GM23338 (cell line): Measurements from ENCODE around the gene CD163L1. TPM values are rescaled to one million over a fixed set of nuclear protein-coding genes. Genes with fewer than 3 reads are reported as not detected.
A peak's percentile ranks its signal among the peaks of the same experiment; 100 is the strongest.

ENCODE experiments used
- ATAC-seq: fragments of 200-7000 bp; cut with Tn5 transposase; 3 replicates; pipeline ENCODE4 v1.9.1; 2020
- DNase-seq: peaks from one replicate; pipeline ENCODE4 v3.0.0-alpha.2; 2015; ENCODE audit warnings: low spot score
- H2AFZ ChIP-seq: fragments of 200-600 bp; sonication (generic); 2 replicates; pipeline ENCODE4 v1.8.0; 2016; ENCODE audit warnings: antibody characterized with exemption, mild to moderate bottlenecking, moderate library complexity
- H3F3A ChIP-seq: fragments of 200-600 bp; sonication (generic); replicated peaks from 2 replicates; pipeline ENCODE4 v1.8.0; 2017; ENCODE audit warnings: antibody characterized with exemption, mixed run types, low read depth
- H3K27ac ChIP-seq: fragments of 200-600 bp; sonication (generic); 2 replicates; pipeline ENCODE4 v1.6.1; 2016; ENCODE audit warnings: low read depth
- H3K27me3 ChIP-seq: fragments of 200-600 bp; sonication (generic); 2 replicates; pipeline ENCODE4 v1.8.0; 2016; ENCODE audit warnings: mild to moderate bottlenecking, mixed run types, moderate library complexity; ENCODE audit not compliant: insufficient read depth
- H3K36me3 ChIP-seq: fragments of 200-600 bp; sonication (generic); 2 replicates; pipeline ENCODE4 v1.8.0; 2016; ENCODE audit warnings: mild to moderate bottlenecking; ENCODE audit not compliant: insufficient read depth
- H3K4me1 ChIP-seq: fragments of 200-600 bp; sonication (generic); 2 replicates; pipeline ENCODE4 v1.8.0; 2016; ENCODE audit warnings: mild to moderate bottlenecking, moderate library complexity; ENCODE audit not compliant: insufficient read depth
- H3K4me2 ChIP-seq: fragments of 200-600 bp; sonication (generic); 2 replicates; pipeline ENCODE4 v1.7.1; 2017; ENCODE audit warnings: mixed run types
- H3K4me3 ChIP-seq: fragments of 200-600 bp; sonication (generic); 2 replicates; pipeline ENCODE4 v1.6.1; 2016; ENCODE audit warnings: mixed run types
- H3K79me2 ChIP-seq: fragments of 200-600 bp; sonication (generic); replicated peaks from 2 replicates; pipeline ENCODE4 v1.8.0; 2017; ENCODE audit warnings: mild to moderate bottlenecking; ENCODE audit not compliant: insufficient read depth
- H3K9me2 ChIP-seq: fragments of 200-600 bp; sonication (generic); 2 replicates; pipeline ENCODE4 v1.8.0; 2017; ENCODE audit not compliant: insufficient read depth
- H4K20me1 ChIP-seq: fragments of 200-600 bp; sonication (generic); replicated peaks from 2 replicates; pipeline ENCODE4 v1.8.0; 2017; ENCODE audit warnings: mild to moderate bottlenecking; ENCODE audit not compliant: insufficient read depth
- H3K27ac Mint-ChIP-seq: 2 replicates; pipeline ENCODE4 v1.8.0; 2020; ENCODE audit warnings: inconsistent platforms, mild to moderate bottlenecking, moderate library complexity, mixed read lengths
- H3K27me3 Mint-ChIP-seq: 3 replicates; pipeline ENCODE4 v1.8.0; 2022; ENCODE audit warnings: low read depth, mild to moderate bottlenecking, moderate library complexity, mixed read lengths, inconsistent platforms; ENCODE audit not compliant: insufficient read depth, poor library complexity
- H3K36me3 Mint-ChIP-seq: 3 replicates; pipeline ENCODE4 v1.8.0; 2021; ENCODE audit warnings: low read depth, mild to moderate bottlenecking, inconsistent platforms, moderate library complexity, mixed read lengths
- H3K4me1 Mint-ChIP-seq: 3 replicates; pipeline ENCODE4 v1.8.0; 2020; ENCODE audit warnings: mild to moderate bottlenecking, inconsistent platforms, mixed read lengths
- H3K4me3 Mint-ChIP-seq: 3 replicates; pipeline ENCODE4 v1.8.0; 2021; ENCODE audit warnings: moderate library complexity, mild to moderate bottlenecking, inconsistent platforms, mixed read lengths
- H3K9me3 Mint-ChIP-seq: 3 replicates; pipeline ENCODE4 v1.8.0; 2020; ENCODE audit warnings: moderate library complexity, mild to moderate bottlenecking, inconsistent platforms, mixed read lengths
- CREB1 ChIP-seq: fragments of 250-450 bp; sonication (Bioruptor Pico); IDR thresholded peaks from 2 replicates; pipeline ENCODE4 v1.5.0; 2020; ENCODE audit warnings: low read depth, mild to moderate bottlenecking, moderate library complexity
- JUNB ChIP-seq: IDR thresholded peaks from one replicate; pipeline ENCODE4 v1.6.1; 2016; ENCODE audit warnings: antibody characterized with exemption; ENCODE audit not compliant: unreplicated experiment
- NANOG ChIP-seq: IDR thresholded peaks from 2 replicates; pipeline ENCODE4 v1.6.1; 2016; ENCODE audit warnings: antibody characterized with exemption, borderline replicate concordance
- STAT1 ChIP-seq: IDR thresholded peaks from one replicate; pipeline ENCODE4 v1.6.1; 2016; ENCODE audit warnings: antibody characterized with exemption; ENCODE audit not compliant: unreplicated experiment
- polyA plus RNA-seq: library from polyadenylated mRNA; unstranded; fragments of >200 nt; fragmentation: Nextera tagmentation; extraction: Ambion mirVana; gene quantifications from 2 replicates; pipeline ENCODE4 v1.2.1, GENCODE V29; 2016
- total RNA-seq: library from RNA; depleted of rRNA; stranded (reverse); fragments of >200 nt; shearing (Covaris generic); gene quantifications from 2 replicates; pipeline ENCODE4 v1.2.3, GENCODE V29; 2014
- TF ChIP-seq, protein P1 (sequence below), 2 experiments: fragments of 200-600 bp in 1 of 2; sonication (generic) in 1 of 2; conservative IDR thresholded peaks; 2 replicates each; pipeline versions ENCODE4 v1.5.1 to v1.6.1; 2016 to 2017; ENCODE audit warnings: antibody characterized with exemption in 2 of 2, low read depth in 2 of 2, mild to moderate bottlenecking in 2 of 2, moderate library complexity in 1 of 2
- TF ChIP-seq, protein P2 (sequence below): fragments of 250-450 bp; sonication (Bioruptor Pico); IDR thresholded peaks from 2 replicates; pipeline ENCODE4 v1.5.0; 2020; ENCODE audit warnings: mild to moderate bottlenecking, moderate library complexity

Gene CD163L1
- total and polyA plus RNA-seq, 2 experiments from 2014 or later = 0.14 to 0.36 TPM

DNA sequence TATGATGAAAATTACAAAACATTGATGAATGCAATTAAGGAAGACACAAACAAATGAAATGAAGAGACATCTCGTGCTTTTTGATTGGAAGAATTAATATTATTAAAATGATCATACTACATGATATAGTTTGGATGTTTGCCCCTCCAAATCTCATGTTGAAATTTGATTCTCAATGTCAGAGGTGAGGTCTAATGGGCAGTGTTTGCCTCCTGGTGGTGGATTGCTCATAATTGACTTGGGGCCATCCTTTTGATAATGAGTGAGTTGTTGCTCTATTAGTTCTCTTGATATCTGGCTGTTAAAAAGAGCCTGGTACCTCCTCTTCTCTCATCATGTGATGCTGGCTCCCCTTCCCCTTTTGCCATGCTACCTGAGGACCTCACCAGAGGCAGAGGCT lies 56.7 kb downstream of the CD163L1 start:
- Mint-ChIP-seq H3K4me3 (no peak overlapping the region), H3K36me3 (no peaks in the 10 kb centered on the region)

More for the DNA sequence above, 56.7 kb downstream of the CD163L1 start:
- H2AFZ ChIP-seq = no peak overlapping the region
- TF ChIP-seq, protein P1, sequence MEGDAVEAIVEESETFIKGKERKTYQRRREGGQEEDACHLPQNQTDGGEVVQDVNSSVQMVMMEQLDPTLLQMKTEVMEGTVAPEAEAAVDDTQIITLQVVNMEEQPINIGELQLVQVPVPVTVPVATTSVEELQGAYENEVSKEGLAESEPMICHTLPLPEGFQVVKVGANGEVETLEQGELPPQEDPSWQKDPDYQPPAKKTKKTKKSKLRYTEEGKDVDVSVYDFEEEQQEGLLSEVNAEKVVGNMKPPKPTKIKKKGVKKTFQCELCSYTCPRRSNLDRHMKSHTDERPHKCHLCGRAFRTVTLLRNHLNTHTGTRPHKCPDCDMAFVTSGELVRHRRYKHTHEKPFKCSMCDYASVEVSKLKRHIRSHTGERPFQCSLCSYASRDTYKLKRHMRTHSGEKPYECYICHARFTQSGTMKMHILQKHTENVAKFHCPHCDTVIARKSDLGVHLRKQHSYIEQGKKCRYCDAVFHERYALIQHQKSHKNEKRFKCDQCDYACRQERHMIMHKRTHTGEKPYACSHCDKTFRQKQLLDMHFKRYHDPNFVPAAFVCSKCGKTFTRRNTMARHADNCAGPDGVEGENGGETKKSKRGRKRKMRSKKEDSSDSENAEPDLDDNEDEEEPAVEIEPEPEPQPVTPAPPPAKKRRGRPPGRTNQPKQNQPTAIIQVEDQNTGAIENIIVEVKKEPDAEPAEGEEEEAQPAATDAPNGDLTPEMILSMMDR (conservative IDR thresholded peaks at IDR 0.05; ENCODE audit: low read depth in 2 of 2) = peak in 1 of 2 experiments; percentile 23; a peak in 2 of 4 replicates
- TF ChIP-seq NANOG (no peak), CREB1 (CRISPR knock-in tag) (no peak), JUNB (no peak), STAT1 (no peak)
- TF ChIP-seq, protein P2, sequence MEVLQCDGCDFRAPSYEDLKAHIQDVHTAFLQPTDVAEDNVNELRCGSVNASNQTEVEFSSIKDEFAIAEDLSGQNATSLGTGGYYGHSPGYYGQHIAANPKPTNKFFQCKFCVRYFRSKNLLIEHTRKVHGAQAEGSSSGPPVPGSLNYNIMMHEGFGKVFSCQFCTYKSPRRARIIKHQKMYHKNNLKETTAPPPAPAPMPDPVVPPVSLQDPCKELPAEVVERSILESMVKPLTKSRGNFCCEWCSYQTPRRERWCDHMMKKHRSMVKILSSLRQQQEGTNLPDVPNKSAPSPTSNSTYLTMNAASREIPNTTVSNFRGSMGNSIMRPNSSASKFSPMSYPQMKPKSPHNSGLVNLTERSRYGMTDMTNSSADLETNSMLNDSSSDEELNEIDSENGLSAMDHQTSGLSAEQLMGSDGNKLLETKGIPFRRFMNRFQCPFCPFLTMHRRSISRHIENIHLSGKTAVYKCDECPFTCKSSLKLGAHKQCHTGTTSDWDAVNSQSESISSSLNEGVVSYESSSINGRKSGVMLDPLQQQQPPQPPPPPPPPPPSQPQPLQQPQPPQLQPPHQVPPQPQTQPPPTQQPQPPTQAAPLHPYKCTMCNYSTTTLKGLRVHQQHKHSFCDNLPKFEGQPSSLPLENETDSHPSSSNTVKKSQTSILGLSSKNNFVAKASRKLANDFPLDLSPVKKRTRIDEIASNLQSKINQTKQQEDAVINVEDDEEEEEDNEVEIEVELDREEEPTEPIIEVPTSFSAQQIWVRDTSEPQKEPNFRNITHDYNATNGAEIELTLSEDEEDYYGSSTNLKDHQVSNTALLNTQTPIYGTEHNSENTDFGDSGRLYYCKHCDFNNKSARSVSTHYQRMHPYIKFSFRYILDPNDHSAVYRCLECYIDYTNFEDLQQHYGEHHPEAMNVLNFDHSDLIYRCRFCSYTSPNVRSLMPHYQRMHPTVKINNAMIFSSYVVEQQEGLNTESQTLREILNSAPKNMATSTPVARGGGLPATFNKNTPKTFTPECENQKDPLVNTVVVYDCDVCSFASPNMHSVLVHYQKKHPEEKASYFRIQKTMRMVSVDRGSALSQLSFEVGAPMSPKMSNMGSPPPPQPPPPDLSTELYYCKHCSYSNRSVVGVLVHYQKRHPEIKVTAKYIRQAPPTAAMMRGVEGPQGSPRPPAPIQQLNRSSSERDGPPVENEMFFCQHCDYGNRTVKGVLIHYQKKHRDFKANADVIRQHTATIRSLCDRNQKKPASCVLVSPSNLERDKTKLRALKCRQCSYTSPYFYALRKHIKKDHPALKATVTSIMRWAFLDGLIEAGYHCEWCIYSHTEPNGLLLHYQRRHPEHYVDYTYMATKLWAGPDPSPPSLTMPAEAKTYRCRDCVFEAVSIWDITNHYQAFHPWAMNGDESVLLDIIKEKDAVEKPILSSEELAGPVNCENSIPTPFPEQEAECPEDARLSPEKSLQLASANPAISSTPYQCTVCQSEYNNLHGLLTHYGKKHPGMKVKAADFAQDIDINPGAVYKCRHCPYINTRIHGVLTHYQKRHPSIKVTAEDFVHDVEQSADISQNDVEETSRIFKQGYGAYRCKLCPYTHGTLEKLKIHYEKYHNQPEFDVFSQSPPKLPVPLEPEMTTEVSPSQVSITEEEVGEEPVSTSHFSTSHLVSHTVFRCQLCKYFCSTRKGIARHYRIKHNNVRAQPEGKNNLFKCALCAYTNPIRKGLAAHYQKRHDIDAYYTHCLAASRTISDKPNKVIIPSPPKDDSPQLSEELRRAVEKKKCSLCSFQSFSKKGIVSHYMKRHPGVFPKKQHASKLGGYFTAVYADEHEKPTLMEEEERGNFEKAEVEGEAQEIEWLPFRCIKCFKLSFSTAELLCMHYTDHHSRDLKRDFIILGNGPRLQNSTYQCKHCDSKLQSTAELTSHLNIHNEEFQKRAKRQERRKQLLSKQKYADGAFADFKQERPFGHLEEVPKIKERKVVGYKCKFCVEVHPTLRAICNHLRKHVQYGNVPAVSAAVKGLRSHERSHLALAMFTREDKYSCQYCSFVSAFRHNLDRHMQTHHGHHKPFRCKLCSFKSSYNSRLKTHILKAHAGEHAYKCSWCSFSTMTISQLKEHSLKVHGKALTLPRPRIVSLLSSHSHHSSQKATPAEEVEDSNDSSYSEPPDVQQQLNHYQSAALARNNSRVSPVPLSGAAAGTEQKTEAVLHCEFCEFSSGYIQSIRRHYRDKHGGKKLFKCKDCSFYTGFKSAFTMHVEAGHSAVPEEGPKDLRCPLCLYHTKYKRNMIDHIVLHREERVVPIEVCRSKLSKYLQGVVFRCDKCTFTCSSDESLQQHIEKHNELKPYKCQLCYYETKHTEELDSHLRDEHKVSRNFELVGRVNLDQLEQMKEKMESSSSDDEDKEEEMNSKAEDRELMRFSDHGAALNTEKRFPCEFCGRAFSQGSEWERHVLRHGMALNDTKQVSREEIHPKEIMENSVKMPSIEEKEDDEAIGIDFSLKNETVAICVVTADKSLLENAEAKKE (CRISPR knock-in tag) = no peak
- H3K9me2 ChIP-seq = no peaks in the 10 kb centered on the region
- no peak for DNase-seq
- H3K27me3 Mint-ChIP-seq = peaks cover 2% of the 10 kb centered on the region
- no peak overlapping the region for H3K27ac Mint-ChIP-seq
- H3K4me3 ChIP-seq = no peak overlapping the region
- ATAC-seq = no peak
- H3F3A ChIP-seq = no peaks in the 10 kb centered on the region
- H3K36me3 ChIP-seq = no peaks in the 10 kb centered on the region
- H3K4me2 ChIP-seq = no peak overlapping the region
- H3K27me3 ChIP-seq = no peaks in the 10 kb centered on the region
- H3K79me2 ChIP-seq = no peaks in the 10 kb centered on the region
- no peaks in the 10 kb centered on the region for H3K4me1 Mint-ChIP-seq
- H3K9me3 Mint-ChIP-seq = peaks cover 16% of the 10 kb centered on the region; the same call in 2 of the 3 replicates
- no peaks in the 10 kb centered on the region for H4K20me1 ChIP-seq
- no peaks in the 10 kb centered on the region for H3K4me1 ChIP-seq
- no peak overlapping the region for H3K27ac ChIP-seq
